BJ (cell line): ENCODE data around the gene OR2A1. TPM values are rescaled to one million over a fixed set of nuclear protein-coding genes. Genes with fewer than 3 reads are reported as not detected.
"Not testable (repeated sequence)": the region's sequence is repeated elsewhere in the genome, so short reads cannot be mapped to it uniquely, and the experiment has no call there.

Experiments
- CTCF ChIA-PET: fragments of 350-600 bp; formaldehyde crosslinking; extraction: SDS; loops from one replicate; lab custom pipeline; 2021; ENCODE audit warnings: antibody characterized with exemption, inconsistent platforms; lab: Yijun Ruan, JAX
- POLR2A ChIA-PET: fragments of 300-600 bp; sonication (Branson Sonifier 250); formaldehyde crosslinking; extraction: SDS; loops from one replicate; lab custom pipeline; 2021; ENCODE audit warnings: antibody characterized with exemption; lab: Charles Lee
- DNase-seq: peaks from one replicate; pipeline ENCODE4 v3.0.0-alpha.2; 2011; ENCODE audit warnings: low read depth
- H3K27me3 ChIP-seq: 2 replicates; pipeline ENCODE4 v1.6.0; 2011; ENCODE audit warnings: low read length; ENCODE audit not compliant: control insufficient read depth, insufficient read depth
- H3K36me3 ChIP-seq: 2 replicates; pipeline ENCODE4 v1.5.1; 2011; ENCODE audit warnings: low read length; ENCODE audit not compliant: control insufficient read depth, insufficient read depth
- H3K4me3 ChIP-seq: 2 replicates; pipeline ENCODE4 v1.5.1; 2011; ENCODE audit warnings: low read depth, mild to moderate bottlenecking, control low read depth, low read length
- polyA minus RNA-seq: library from RNA; depleted of rRNA, polyadenylated mRNA; stranded (reverse); fragments of >200 nt; gene quantifications from 2 replicates; pipeline ENCODE4 v1.2.3, GENCODE V29; 2011; rRNA and poly(A)+ RNA removed
- polyA plus RNA-seq: library from polyadenylated mRNA; depleted of rRNA; stranded (reverse); fragments of >200 nt; gene quantifications from 2 replicates; pipeline ENCODE4 v1.2.3, GENCODE V29; 2011; rRNA removed

The OR2A1 gene
- polyA plus RNA-seq (0.13 TPM in 1 of 2 replicates, not detected in the other), polyA minus RNA-seq (0.19 TPM in 1 of 2 replicates, not detected in the other)

- H3K4me3 ChIP-seq, DNase-seq, H3K27me3 ChIP-seq, CTCF ChIA-PET, POLR2A ChIA-PET, H3K36me3 ChIP-seq: not testable (repeated sequence)
Observed at GRCh38 chr7:144311872-144312469, at the start of gene OR2A1. OR2A1 (plus strand) TSS chr7:144312419; CDS start chr7:144318125, 5,706 bp downstream.

GRCh38 chr7:144264692-144265091 lies 47.5 kb upstream of the OR2A1 start, which contains the start of gene OR2A7:
OR2A7 (minus strand) TSS chr7:144264792; CDS start chr7:144259628, 5,164 bp downstream.
- POLR2A ChIA-PET, H3K4me3 ChIP-seq, H3K36me3 ChIP-seq, DNase-seq, CTCF ChIA-PET, H3K27me3 ChIP-seq: not testable (repeated sequence)

GRCh38 chr7:144269188-144269587 lies 43.0 kb upstream of the OR2A1 start, which contains the start of gene CTAGE8:
CTAGE8 (minus strand) TSS chr7:144269288; CDS start chr7:144269250, 38 bp downstream.
- H3K4me3 ChIP-seq, H3K36me3 ChIP-seq, POLR2A ChIA-PET, H3K27me3 ChIP-seq, CTCF ChIA-PET, DNase-seq: not testable (repeated sequence)

GRCh38 chr7:144275281-144275680 lies 36.9 kb upstream of the OR2A1 start:
- H3K4me3 ChIP-seq, CTCF ChIA-PET, H3K36me3 ChIP-seq, H3K27me3 ChIP-seq, DNase-seq, POLR2A ChIA-PET: not testable (repeated sequence)

GRCh38 chr7:144280010-144280409 lies 32.2 kb upstream of the OR2A1 start:
- H3K36me3 ChIP-seq, H3K27me3 ChIP-seq, CTCF ChIA-PET, POLR2A ChIA-PET, H3K4me3 ChIP-seq, DNase-seq: not testable (repeated sequence)

GRCh38 chr7:144281981-144282380 lies 30.2 kb upstream of the OR2A1 start:
- POLR2A ChIA-PET, DNase-seq, H3K4me3 ChIP-seq, H3K36me3 ChIP-seq, H3K27me3 ChIP-seq, CTCF ChIA-PET: not testable (repeated sequence)

GRCh38 chr7:144282490-144282889 lies 29.7 kb upstream of the OR2A1 start:
- H3K27me3 ChIP-seq, H3K36me3 ChIP-seq, DNase-seq, POLR2A ChIA-PET, H3K4me3 ChIP-seq, CTCF ChIA-PET: not testable (repeated sequence)

- POLR2A ChIA-PET, DNase-seq, CTCF ChIA-PET, H3K36me3 ChIP-seq, H3K27me3 ChIP-seq, H3K4me3 ChIP-seq: not testable (repeated sequence)
Observed at GRCh38 chr7:144283716-144284115, 28.5 kb upstream of the OR2A1 start.

GRCh38 chr7:144287171-144287784 lies 24.9 kb upstream of the OR2A1 start:
- CTCF ChIA-PET, H3K27me3 ChIP-seq, H3K36me3 ChIP-seq, DNase-seq, H3K4me3 ChIP-seq, POLR2A ChIA-PET: not testable (repeated sequence)

- H3K27me3 ChIP-seq, H3K36me3 ChIP-seq, POLR2A ChIA-PET, H3K4me3 ChIP-seq, DNase-seq, CTCF ChIA-PET: not testable (repeated sequence)
Observed at GRCh38 chr7:144291607-144292006, 20.6 kb upstream of the OR2A1 start.

GRCh38 chr7:144292384-144293161 lies 19.6 kb upstream of the OR2A1 start:
- CTCF ChIA-PET, POLR2A ChIA-PET, H3K36me3 ChIP-seq, DNase-seq, H3K4me3 ChIP-seq, H3K27me3 ChIP-seq: not testable (repeated sequence)

GRCh38 chr7:144293794-144294499 lies 18.3 kb upstream of the OR2A1 start:
- H3K36me3 ChIP-seq, DNase-seq, CTCF ChIA-PET, H3K4me3 ChIP-seq, H3K27me3 ChIP-seq, POLR2A ChIA-PET: not testable (repeated sequence)
